Activated T-helper 17 cell treated with anti-CD3 and anti-CD28 coated beads, Interleukin-2, amount 50 U/mL, for 72 hours (primary cell): Measurements from ENCODE around the gene NRCAM. TPM values are rescaled to one million over a fixed set of nuclear protein-coding genes. Genes with fewer than 3 reads are reported as not detected.

Experiments
- ATAC-seq: fragments of 150-1000 bp; cut with Tn5 transposase; replicated peaks from 2 replicates; pipeline ENCODE4 v1.10.0; 2021; ENCODE audit warnings: mild to moderate bottlenecking, moderate library complexity
- H3K27ac Mint-ChIP-seq: one replicate; pipeline ENCODE4 v1.8.0; 2022; ENCODE audit warnings: mixed read lengths
- H3K27me3 Mint-ChIP-seq: one replicate; pipeline ENCODE4 v1.8.0; 2022; ENCODE audit warnings: mixed read lengths
- H3K36me3 Mint-ChIP-seq: one replicate; pipeline ENCODE4 v1.8.0; 2022; ENCODE audit warnings: low read depth, mild to moderate bottlenecking, mixed read lengths
- H3K4me1 Mint-ChIP-seq: one replicate; pipeline ENCODE4 v1.8.0; 2022; ENCODE audit warnings: mixed read lengths
- H3K4me3 Mint-ChIP-seq: one replicate; pipeline ENCODE4 v1.8.0; 2022; ENCODE audit warnings: mild to moderate bottlenecking, mixed read lengths
- H3K9me3 Mint-ChIP-seq: one replicate; pipeline ENCODE4 v1.8.0; 2022; ENCODE audit warnings: mixed read lengths
- total RNA-seq, 2 donors: library from RNA; stranded (reverse); gene quantifications; one replicate each; pipeline ENCODE4 v1.2.3, GENCODE V29; 2022

The NRCAM gene
- total RNA-seq, 2 donors from 2014 or later = not detected

DNA sequence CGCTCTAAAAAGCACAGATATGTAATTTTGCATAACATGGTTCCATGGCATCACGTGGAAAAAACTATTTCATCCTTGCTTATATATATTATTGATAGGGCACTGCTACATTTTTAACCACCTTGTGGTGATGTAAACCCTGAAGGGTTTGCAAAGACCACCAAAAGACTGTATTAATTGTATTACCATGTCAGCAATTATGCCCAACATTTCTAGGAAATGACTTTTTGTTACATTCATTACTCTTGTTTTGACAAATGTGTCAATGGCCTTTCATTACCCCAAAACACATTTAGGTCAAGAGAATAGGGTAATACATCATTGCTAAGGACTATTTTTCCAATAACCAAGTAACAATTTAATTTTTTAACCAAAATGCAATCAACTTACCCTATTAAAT is 142.2 kb downstream of the NRCAM start:
- Mint-ChIP-seq H3K4me1 (no peaks in the 10 kb centered on the region), H3K9me3 (no peaks in the 10 kb centered on the region), H3K27ac (no peak overlapping the region), H3K27me3 (peaks cover 4% of the 10 kb centered on the region), H3K36me3 (no peaks in the 10 kb centered on the region), H3K4me3 (no peak overlapping the region)
- no peak for ATAC-seq

- H3K27ac Mint-ChIP-seq = no peak overlapping the region
- ATAC-seq = no peak
- H3K9me3 Mint-ChIP-seq = no peaks in the 10 kb centered on the region
Measured at GRCh38 chr7:108313086-108313485, 143.2 kb downstream of the NRCAM start.

GRCh38 chr7:108311446-108312168 is 144.6 kb downstream of the NRCAM start:
- Mint-ChIP-seq H3K9me3 (no peaks in the 10 kb centered on the region), H3K27me3 (peaks cover 7% of the 10 kb centered on the region), H3K4me1 (no peaks in the 10 kb centered on the region), H3K36me3 (no peaks in the 10 kb centered on the region), H3K4me3 (no peak overlapping the region), H3K27ac (no peak overlapping the region)
- peak; percentile 79 for ATAC-seq

More at GRCh38 chr7:108313086-108313485, 143.2 kb downstream of the NRCAM start:
- no peaks in the 10 kb centered on the region for H3K36me3 Mint-ChIP-seq
- H3K4me3 Mint-ChIP-seq = no peak overlapping the region
- H3K27me3 Mint-ChIP-seq = peaks cover 4% of the 10 kb centered on the region
- H3K4me1 Mint-ChIP-seq = no peaks in the 10 kb centered on the region

DNA sequence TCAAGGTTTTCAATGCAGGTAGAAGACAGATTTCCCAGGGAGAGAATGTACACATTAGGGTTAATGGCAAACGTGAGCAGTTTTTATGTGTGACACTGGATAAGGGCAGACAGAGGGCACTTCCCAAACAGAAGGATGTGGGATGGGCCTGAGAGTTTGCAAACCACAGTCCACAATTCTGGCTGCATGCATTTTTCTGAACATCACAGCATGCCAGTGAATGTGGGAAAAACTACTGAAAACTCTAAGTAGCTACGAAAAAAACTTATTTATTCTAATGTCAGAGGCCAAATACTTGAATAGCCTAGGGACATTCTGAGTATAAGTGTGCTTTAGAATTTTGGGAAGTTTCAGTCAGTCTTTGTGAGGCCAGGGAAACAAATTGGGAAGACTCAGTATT is 145.9 kb downstream of the NRCAM start:
- Mint-ChIP-seq H3K36me3 (no peaks in the 10 kb centered on the region), H3K27ac (no peak overlapping the region), H3K9me3 (no peaks in the 10 kb centered on the region), H3K27me3 (peaks cover 9% of the 10 kb centered on the region), H3K4me1 (no peaks in the 10 kb centered on the region), H3K4me3 (no peak overlapping the region)
- no peak for ATAC-seq

GRCh38 chr7:108308903-108309302 is 147.3 kb downstream of the NRCAM start:
- no peaks in the 10 kb centered on the region for H3K9me3 Mint-ChIP-seq
- no peak overlapping the region for H3K27ac Mint-ChIP-seq
- ATAC-seq = peak; percentile 65
- no peaks in the 10 kb centered on the region for H3K4me1 Mint-ChIP-seq
- H3K27me3 Mint-ChIP-seq = peaks cover 10% of the 10 kb centered on the region
- no peaks in the 10 kb centered on the region for H3K36me3 Mint-ChIP-seq
- no peak overlapping the region for H3K4me3 Mint-ChIP-seq

- peaks cover 10% of the 10 kb centered on the region for H3K27me3 Mint-ChIP-seq
- no peak overlapping the region for H3K27ac Mint-ChIP-seq
- H3K4me3 Mint-ChIP-seq = no peak overlapping the region
- ATAC-seq = no peak
- no peaks in the 10 kb centered on the region for H3K4me1 Mint-ChIP-seq
- H3K9me3 Mint-ChIP-seq = no peaks in the 10 kb centered on the region
- H3K36me3 Mint-ChIP-seq = no peaks in the 10 kb centered on the region
Measured at GRCh38 chr7:108308276-108308675, 148.0 kb downstream of the NRCAM start.

GRCh38 chr7:108307595-108307994 is 148.6 kb downstream of the NRCAM start:
- no peak overlapping the region for H3K27ac Mint-ChIP-seq
- no peaks in the 10 kb centered on the region for H3K4me1 Mint-ChIP-seq
- H3K4me3 Mint-ChIP-seq = no peak overlapping the region
- no peaks in the 10 kb centered on the region for H3K9me3 Mint-ChIP-seq
- no peak for ATAC-seq
- no peaks in the 10 kb centered on the region for H3K36me3 Mint-ChIP-seq
- H3K27me3 Mint-ChIP-seq = peaks cover 9% of the 10 kb centered on the region

GRCh38 chr7:108307194-108307593 is 149.0 kb downstream of the NRCAM start:
- H3K4me3 Mint-ChIP-seq = no peak overlapping the region
- no peak for ATAC-seq
- no peaks in the 10 kb centered on the region for H3K4me1 Mint-ChIP-seq
- H3K36me3 Mint-ChIP-seq = no peaks in the 10 kb centered on the region
- H3K9me3 Mint-ChIP-seq = no peaks in the 10 kb centered on the region
- H3K27ac Mint-ChIP-seq = no peak overlapping the region
- H3K27me3 Mint-ChIP-seq = peaks cover 6% of the 10 kb centered on the region

DNA sequence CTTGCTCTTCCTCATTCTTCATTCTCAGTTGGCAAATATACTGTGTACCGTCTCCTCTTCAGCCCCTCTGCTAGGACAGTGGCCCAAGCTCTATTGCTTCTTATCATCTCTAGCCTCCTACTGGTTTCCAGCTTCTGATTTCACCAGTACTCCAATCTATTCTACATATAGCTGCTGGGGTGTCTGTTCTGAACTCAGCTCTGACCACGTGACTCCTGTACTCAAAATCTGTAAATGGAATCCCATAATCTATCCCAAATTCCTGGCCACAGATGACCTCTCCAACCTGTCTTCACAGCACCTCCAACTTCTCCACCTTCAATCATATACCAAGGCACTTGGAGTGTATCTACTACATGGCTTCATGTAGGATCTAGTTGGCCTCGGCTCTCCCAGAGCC is 152.9 kb downstream of the NRCAM start:
- ATAC-seq = no peak
- Mint-ChIP-seq H3K36me3 (no peaks in the 10 kb centered on the region), H3K4me3 (no peak overlapping the region), H3K27me3 (peaks cover 6% of the 10 kb centered on the region), H3K4me1 (no peaks in the 10 kb centered on the region), H3K27ac (no peak overlapping the region), H3K9me3 (no peaks in the 10 kb centered on the region)

- ATAC-seq = no peak
- Mint-ChIP-seq H3K27ac (no peak overlapping the region), H3K36me3 (no peaks in the 10 kb centered on the region), H3K9me3 (no peaks in the 10 kb centered on the region), H3K4me3 (no peak overlapping the region), H3K27me3 (peaks cover 4% of the 10 kb centered on the region), H3K4me1 (no peaks in the 10 kb centered on the region)
Measured at GRCh38 chr7:108301387-108301786, 154.8 kb downstream of the NRCAM start.

- H3K9me3 Mint-ChIP-seq = no peaks in the 10 kb centered on the region
- H3K36me3 Mint-ChIP-seq = no peaks in the 10 kb centered on the region
- no peak overlapping the region for H3K27ac Mint-ChIP-seq
Measured at GRCh38 chr7:108299251-108299973, 156.8 kb downstream of the NRCAM start.

DNA sequence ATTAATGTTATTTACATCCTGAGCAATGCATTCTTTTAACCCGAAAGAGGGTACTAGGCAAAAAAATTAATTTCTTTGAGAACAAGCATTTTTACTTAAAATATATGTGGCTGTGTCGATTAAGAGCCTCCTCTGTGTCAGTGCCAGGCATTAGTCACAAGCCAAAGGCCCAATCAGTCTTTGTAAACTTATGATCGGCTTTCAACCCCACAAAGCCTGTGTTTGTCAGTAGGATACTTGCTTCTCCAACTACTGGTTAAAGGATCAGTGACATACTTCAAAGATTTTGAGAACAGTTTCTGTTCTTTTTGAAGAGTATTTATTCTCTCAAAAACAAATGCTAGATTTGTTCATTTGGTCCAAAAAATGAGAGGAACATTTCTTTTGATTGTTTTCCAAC is 159.3 kb downstream of the NRCAM start:
- Mint-ChIP-seq H3K27ac (no peak overlapping the region), H3K27me3 (peaks cover 16% of the 10 kb centered on the region), H3K9me3 (no peaks in the 10 kb centered on the region), H3K36me3 (no peaks in the 10 kb centered on the region), H3K4me3 (no peak overlapping the region), H3K4me1 (no peaks in the 10 kb centered on the region)
- no peak for ATAC-seq

More at GRCh38 chr7:108299251-108299973, 156.8 kb downstream of the NRCAM start:
- Mint-ChIP-seq H3K27me3 (peaks cover 13% of the 10 kb centered on the region), H3K4me3 (no peak overlapping the region), H3K4me1 (no peaks in the 10 kb centered on the region)
- no peak for ATAC-seq

- H3K9me3 Mint-ChIP-seq = no peaks in the 10 kb centered on the region
- H3K4me1 Mint-ChIP-seq = no peaks in the 10 kb centered on the region
- no peak for ATAC-seq
Measured at GRCh38 chr7:108294595-108294994, 161.6 kb downstream of the NRCAM start.

DNA sequence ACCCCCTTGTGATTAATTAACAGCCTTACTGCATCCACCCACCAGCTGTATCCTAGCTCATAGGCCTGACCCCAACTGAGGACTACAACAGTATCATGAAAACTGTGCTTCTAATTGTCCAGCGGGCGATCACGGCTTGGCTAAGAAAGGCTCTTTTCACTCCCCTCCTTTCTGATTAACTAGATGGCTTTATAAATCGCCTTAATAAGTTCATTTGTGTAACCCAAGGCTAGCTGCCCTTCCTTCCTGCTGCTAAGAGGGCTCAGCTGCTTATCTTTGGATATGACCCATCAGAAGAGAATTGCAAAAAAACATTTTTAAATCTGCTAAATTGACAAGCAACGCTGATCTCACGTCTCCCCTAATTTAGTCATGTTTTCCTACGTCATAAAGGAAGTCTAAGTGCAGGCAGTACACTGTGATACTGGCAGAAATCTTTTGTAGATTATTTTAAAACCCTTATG is 163.1 kb downstream of the NRCAM start:
- no peaks in the 10 kb centered on the region for H3K9me3 Mint-ChIP-seq
- H3K4me1 Mint-ChIP-seq = no peaks in the 10 kb centered on the region
- H3K27me3 Mint-ChIP-seq = peaks cover 20% of the 10 kb centered on the region
- no peak overlapping the region for H3K27ac Mint-ChIP-seq
- no peak overlapping the region for H3K4me3 Mint-ChIP-seq
- no peak for ATAC-seq
- H3K36me3 Mint-ChIP-seq = no peaks in the 10 kb centered on the region

More at GRCh38 chr7:108294595-108294994, 161.6 kb downstream of the NRCAM start:
- Mint-ChIP-seq H3K4me3 (no peak overlapping the region), H3K27me3 (peaks cover 20% of the 10 kb centered on the region), H3K36me3 (no peaks in the 10 kb centered on the region), H3K27ac (no peak overlapping the region)

DNA sequence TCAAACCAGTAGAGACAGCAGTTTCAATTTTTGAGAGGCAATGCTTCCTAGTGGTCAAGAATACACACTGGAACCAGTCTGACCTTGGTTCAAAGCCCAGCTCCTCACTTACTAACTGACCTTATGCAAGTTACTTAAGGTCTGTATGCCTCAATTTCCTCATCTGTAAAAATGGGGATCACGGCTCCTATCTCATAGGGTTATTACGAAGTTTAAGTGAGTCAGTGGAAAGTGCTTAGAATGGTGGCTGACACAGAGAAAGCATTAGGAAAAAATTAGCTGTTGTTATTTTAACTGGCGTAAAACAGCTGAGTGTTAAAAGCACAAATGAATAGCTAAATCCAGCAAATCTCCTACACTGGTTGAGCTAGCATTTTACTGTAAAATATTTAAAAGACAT is 163.7 kb downstream of the NRCAM start:
- no peak overlapping the region for H3K4me3 Mint-ChIP-seq
- H3K27ac Mint-ChIP-seq = no peak overlapping the region
- ATAC-seq = no peak

More for the DNA sequence above, 163.7 kb downstream of the NRCAM start:
- no peaks in the 10 kb centered on the region for H3K9me3 Mint-ChIP-seq
- peaks cover 20% of the 10 kb centered on the region for H3K27me3 Mint-ChIP-seq
- no peaks in the 10 kb centered on the region for H3K36me3 Mint-ChIP-seq
- no peaks in the 10 kb centered on the region for H3K4me1 Mint-ChIP-seq
